C4-2B (cell line): Measurements from ENCODE around the gene TRAPPC10.

Experiments
- H3K27ac ChIP-seq: fragments of 450-650 bp; 2 replicates; pipeline ENCODE4 v1.5.1; 2017
- CTCF ChIP-seq: fragments of 450-650 bp; conservative IDR thresholded peaks from 2 replicates; pipeline ENCODE4 v1.5.1; 2017; ENCODE audit warnings: mild to moderate bottlenecking
- ZFX ChIP-seq: fragments of 450-650 bp; IDR thresholded peaks from 2 replicates; pipeline ENCODE4 v1.6.1; 2017

Gene TRAPPC10

GRCh38 chr21:43975469-43976098, 36.5 kb upstream of the TRAPPC10 start:
- TF ChIP-seq ZFX (no peak), CTCF (peak; percentile 95)
- H3K27ac ChIP-seq: no peak overlapping the region

DNA sequence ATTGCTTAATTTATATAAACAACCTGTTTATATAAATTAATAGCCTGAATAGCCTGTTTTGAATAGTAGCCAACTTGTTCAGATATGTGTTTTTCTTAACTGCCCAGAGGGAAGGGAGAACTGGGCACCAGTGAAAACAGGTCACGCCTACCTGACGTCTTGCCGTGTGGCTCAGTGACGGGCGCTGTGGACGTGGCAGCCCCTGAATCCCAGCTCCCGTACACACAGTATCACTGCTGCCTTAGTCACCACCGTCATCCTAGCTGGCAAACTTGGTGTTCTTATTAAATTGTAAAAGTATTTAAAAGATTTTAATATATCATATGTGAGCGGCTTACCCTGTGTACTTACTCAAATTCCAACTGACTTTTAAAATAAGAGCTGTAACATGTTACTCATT, 35.4 kb upstream of the TRAPPC10 start:
- H3K27ac ChIP-seq: no peak overlapping the region
- TF ChIP-seq CTCF: no peak
- TF ChIP-seq ZFX: no peak

- TF ChIP-seq CTCF: no peak
- TF ChIP-seq ZFX: no peak
- no peak overlapping the region; the same call in 1 of the 2 replicates for H3K27ac ChIP-seq
These were observed 34.0 kb upstream of the TRAPPC10 start for GRCh38 chr21:43978060-43978459.

DNA sequence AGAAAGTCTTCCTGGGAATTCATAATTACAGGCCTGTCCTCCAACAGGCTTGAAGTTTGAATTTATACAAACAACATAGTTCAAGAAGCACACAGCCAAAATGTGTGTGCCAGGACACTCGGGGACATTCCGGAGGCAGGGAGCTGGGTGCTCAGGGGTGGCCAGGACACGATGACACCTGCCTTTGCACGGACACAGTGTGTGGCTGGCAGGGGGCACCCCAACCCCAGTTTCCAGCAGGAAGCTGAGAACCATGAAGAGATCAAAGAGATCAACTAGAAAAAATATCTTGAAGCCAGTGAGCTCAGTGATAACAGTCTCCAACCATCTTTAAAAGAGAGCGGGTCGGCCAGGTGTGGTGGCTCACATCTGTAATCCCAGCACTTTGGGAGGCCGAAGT, 32.5 kb upstream of the TRAPPC10 start:
- no peak for TF ChIP-seq CTCF
- TF ChIP-seq ZFX: no peak
- peak overlapping the region; percentile 88 for H3K27ac ChIP-seq

GRCh38 chr21:43981151-43981870, 30.8 kb upstream of the TRAPPC10 start:
- TF ChIP-seq ZFX (no peak), CTCF (no peak)
- H3K27ac ChIP-seq: peak overlapping the region; percentile 88

DNA sequence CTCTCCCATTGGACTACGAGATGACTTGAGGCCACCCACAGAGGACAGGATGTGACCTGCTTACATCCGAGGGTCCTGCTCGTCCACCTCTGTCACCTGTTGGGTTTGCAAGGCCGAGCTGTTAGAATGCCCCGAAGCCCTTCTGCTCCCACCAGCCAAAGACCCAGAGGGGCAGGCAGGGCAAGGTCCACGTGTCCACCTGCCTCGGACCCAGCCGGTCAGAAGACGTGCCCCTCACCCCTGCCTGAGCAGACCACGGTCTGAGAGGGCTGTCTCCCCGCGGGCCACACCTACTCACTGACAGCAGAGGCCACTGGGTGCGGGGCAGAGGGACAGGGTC, 30.3 kb upstream of the TRAPPC10 start:
- H3K27ac ChIP-seq: peak overlapping the region; percentile 88
- TF ChIP-seq ZFX (no peak), CTCF (no peak)

- no peak for TF ChIP-seq CTCF
- TF ChIP-seq ZFX: no peak
- H3K27ac ChIP-seq: no peak overlapping the region
These were observed 29.5 kb upstream of the TRAPPC10 start for GRCh38 chr21:43982489-43983078.
